HCT116 (cell line): ENCODE results near the gene IL1F10. TPM values are rescaled to one million over a fixed set of nuclear protein-coding genes. Genes with fewer than 3 reads are reported as not detected.

Experiments used
- ATAC-seq: fragments of 200-7000 bp; cut with Tn5 transposase; 2 replicates; pipeline ENCODE4 v1.9.1; 2020; ENCODE audit warnings: mild to moderate bottlenecking, moderate library complexity
- BruUV-seq: library from RNA; stranded (reverse); fragments of 400-500 nt; replicated peaks from 2 replicates; lab custom pipeline; 2021; lab: Mats Ljungman, UMichigan
- CTCF ChIA-PET: fragments of 300-600 bp; sonication (Branson Sonifier 250); formaldehyde crosslinking; loops from one replicate; lab custom pipeline; 2021; ENCODE audit warnings: antibody characterized with exemption; lab: Charles Lee
- POLR2A ChIA-PET: fragments of 300-600, 350-600 bp; sonication (Branson Sonifier 250); formaldehyde crosslinking; loops from one replicate; lab custom pipeline; 2021; ENCODE audit warnings: antibody characterized with exemption; lab: Charles Lee
- RAD21 ChIA-PET, 2 experiments: fragments of 300-600 bp; sonication (Branson Sonifier 250); formaldehyde crosslinking; loops; one replicate each; lab custom pipeline; 2023; ENCODE audit warnings: low total read pairs in 2 of 2; ENCODE audit not compliant: uncharacterized antibody in 2 of 2, unreplicated experiment in 2 of 2, low non-redundant PET in 1 of 2; lab: Charles Lee
- DNase-seq: peaks from one replicate; pipeline ENCODE4 v3.0.0-alpha.2; 2010; ENCODE audit warnings: low read depth, low spot score
- H2AFZ ChIP-seq: fragments of 200-600 bp; shearing (Covaris generic), sonication (generic); 2 replicates; pipeline ENCODE4 v1.6.1; 2017; ENCODE audit warnings: low read depth, mixed run types, mixed read lengths, antibody characterized with exemption, low read length; ENCODE audit not compliant: poor library complexity, severe bottlenecking
- H3K27ac ChIP-seq: 2 replicates; pipeline ENCODE4 v1.5.1; 2012; ENCODE audit warnings: low read depth, low read length
- H3K27me3 ChIP-seq: fragments of 200-600 bp; sonication (generic); 2 replicates; pipeline ENCODE4 v1.6.1; 2016; ENCODE audit warnings: mixed run types, low read length, mixed read lengths; ENCODE audit not compliant: insufficient read depth
- H3K36me3 ChIP-seq, 2 experiments: fragments of 200-500 bp in 1 of 2; fragments of 200-600 bp in 1 of 2; sonication (Bioruptor generic) in 1 of 2; sonication (generic) in 1 of 2; 2 replicates each; pipeline versions ENCODE4 v1.5.1 to v1.6.1; 2014 to 2016; ENCODE audit warnings: low read length in 2 of 2, inconsistent platforms in 1 of 2, mixed read lengths in 1 of 2, mixed run types in 1 of 2; ENCODE audit not compliant: insufficient read depth in 2 of 2, control insufficient read depth in 1 of 2
- H3K4me1 ChIP-seq, 2 experiments: fragments of 200-600 bp in 1 of 2; sonication (generic) in 1 of 2; 2 replicates each; pipeline versions ENCODE4 v1.5.1 to v1.6.1; 2012 to 2017; ENCODE audit warnings: low read length in 2 of 2, inconsistent platforms in 1 of 2, mild to moderate bottlenecking in 1 of 2, mixed read lengths in 1 of 2, mixed run types in 1 of 2, moderate library complexity in 1 of 2; ENCODE audit not compliant: insufficient read depth in 2 of 2, control insufficient read depth in 1 of 2
- H3K4me2 ChIP-seq: fragments of 200-600 bp; sonication (generic); 2 replicates; pipeline ENCODE4 v1.6.1; 2017; ENCODE audit warnings: mixed run types, low read length, mixed read lengths
- H3K4me3 ChIP-seq, 2 experiments: fragments of 200-600 bp in 1 of 2; sonication (generic) in 1 of 2; replicated peaks in 1 of 2; 2 replicates each; pipeline ENCODE4 v1.5.1; 2011 to 2016; ENCODE audit warnings: low read length in 2 of 2, control low read depth in 1 of 2, low read depth in 1 of 2, mild to moderate bottlenecking in 1 of 2, mixed read lengths in 1 of 2, mixed run types in 1 of 2
- H3K79me2 ChIP-seq: fragments of 200-600 bp; sonication (generic); 2 replicates; pipeline ENCODE4 v1.6.1; 2017; ENCODE audit warnings: mild to moderate bottlenecking, mixed run types, low read length, moderate library complexity, mixed read lengths; ENCODE audit not compliant: insufficient read depth
- H3K9ac ChIP-seq: fragments of 200-600 bp; sonication (generic); 2 replicates; pipeline ENCODE4 v1.6.1; 2016; ENCODE audit warnings: low read length, mixed read lengths
- H3K9me2 ChIP-seq: fragments of 200-600 bp; sonication (generic), shearing (Covaris generic); 2 replicates; pipeline ENCODE4 v1.6.1; 2017; ENCODE audit warnings: mixed run types, mild to moderate bottlenecking, moderate library complexity; ENCODE audit not compliant: insufficient read depth
- H3K9me3 ChIP-seq, 2 experiments: fragments of 200-500 bp in 1 of 2; fragments of 200-600 bp in 1 of 2; sonication (Bioruptor generic) in 1 of 2; sonication (generic) in 1 of 2; 2 replicates each; pipeline ENCODE4 v1.6.1; 2014 to 2017; ENCODE audit warnings: low read length in 2 of 2, mixed read lengths in 2 of 2, inconsistent platforms in 1 of 2, low read depth in 1 of 2, mild to moderate bottlenecking in 1 of 2, mixed run types in 1 of 2, moderate library complexity in 1 of 2; ENCODE audit not compliant: control insufficient read depth in 1 of 2, insufficient read depth in 1 of 2
- H4K20me1 ChIP-seq: fragments of 200-600 bp; sonication (generic), shearing (Covaris generic); 2 replicates; pipeline ENCODE4 v1.6.1; 2017; ENCODE audit warnings: mixed run types, mild to moderate bottlenecking, moderate library complexity; ENCODE audit not compliant: insufficient read depth
- CTCF ChIP-seq, 3 experiments: fragments of 200-600 bp in 1 of 3; sonication (generic) in 1 of 3; IDR thresholded peaks in 2 of 3; conservative IDR thresholded peaks in 1 of 3; 2 replicates each; pipeline ENCODE4 v1.5.1; 2012 to 2017; ENCODE audit warnings: low read depth in 2 of 3, low read length in 2 of 3, antibody characterized with exemption in 1 of 3, borderline replicate concordance in 1 of 3, control low read depth in 1 of 3, mild to moderate bottlenecking in 1 of 3, mixed read lengths in 1 of 3, mixed run types in 1 of 3, moderate library complexity in 1 of 3; ENCODE audit not compliant: insufficient read depth in 1 of 3
- EGR1 ChIP-seq: IDR thresholded peaks from 2 replicates; pipeline ENCODE4 v1.6.1; 2012; ENCODE audit warnings: low read depth
- EZH2phosphoT487 ChIP-seq: fragments of 200-600 bp; IDR thresholded peaks from 2 replicates; pipeline ENCODE4 v1.6.1; 2018; ENCODE audit warnings: antibody characterized with exemption, borderline replicate concordance
- FOSL1 ChIP-seq: IDR thresholded peaks from 2 replicates; pipeline ENCODE4 v1.6.1; 2012; ENCODE audit warnings: low read depth
- MAX ChIP-seq: IDR thresholded peaks from 2 replicates; pipeline ENCODE4 v1.6.1; 2012
- POLR2A ChIP-seq: IDR thresholded peaks from 2 replicates; pipeline ENCODE4 v1.7.0; 2011; ENCODE audit warnings: borderline replicate concordance; ENCODE audit not compliant: insufficient read depth, insufficient read length; ENCODE audit errors: extremely low read depth
- SP1 ChIP-seq: IDR thresholded peaks from 2 replicates; pipeline ENCODE4 v1.6.1; 2012; ENCODE audit warnings: low read depth
- TCF7L2 ChIP-seq: IDR thresholded peaks from 2 replicates; pipeline ENCODE4 v1.7.0; 2011; ENCODE audit warnings: borderline replicate concordance, inconsistent platforms; ENCODE audit not compliant: insufficient read depth, insufficient read length; ENCODE audit errors: extremely low read depth
- ZBTB33 ChIP-seq: IDR thresholded peaks from 2 replicates; pipeline ENCODE4 v1.6.1; 2011; ENCODE audit warnings: mild to moderate bottlenecking, low read length, moderate library complexity; ENCODE audit not compliant: insufficient replicate concordance; ENCODE audit errors: extremely low read depth
- ZFX ChIP-seq: fragments of 450-650 bp; IDR thresholded peaks from 2 replicates; pipeline ENCODE4 v1.6.1; 2017
- ZNF274 ChIP-seq: fragments of 200-500 bp; sonication (Bioruptor generic); IDR thresholded peaks from 2 replicates; pipeline ENCODE4 v1.6.1; 2014; ENCODE audit warnings: mild to moderate bottlenecking, low read depth, low read length, inconsistent platforms
- intact Hi-C: fragments of 100-400 bp; cut with micrococcal nuclease; formaldehyde crosslinking; loops from 2 replicates; pipeline ENCODE4 v1.10.0; 2022
- total RNA-seq: library from RNA; stranded (reverse); gene quantifications from one replicate; pipeline ENCODE4 v1.2.1, GENCODE V29; 2021; ENCODE audit not compliant: unreplicated experiment

IL1F10 gene
- total RNA-seq, 1 experiment from 2014 or later, result not detected

GRCh38 chr2:113058411-113058994 lies 9.3 kb upstream of the IL1F10 start:
- no peak overlapping the region for H2AFZ ChIP-seq
- peaks cover 0 to 4% of the 10 kb centered on the region in 2 experiments; a peak in 1 of 4 replicates for H3K4me1 ChIP-seq
- H3K9me2 ChIP-seq, result no peaks in the 10 kb centered on the region
- no peaks in the 10 kb centered on the region for H3K27me3 ChIP-seq
- no TSS peak for BruUV-seq
- intact Hi-C loops, result no loop called here
- DNase-seq (no peak), ATAC-seq (no peak)
- no peaks in the 10 kb centered on the region for H4K20me1 ChIP-seq
- H3K27ac ChIP-seq, result no peak overlapping the region
- no peak overlapping the region for H3K4me3 ChIP-seq
- no peaks in the 10 kb centered on the region for H3K36me3 ChIP-seq
- H3K9me3 ChIP-seq, result no peaks in the 10 kb centered on the region
- ChIA-PET POLR2A (no interaction called here), CTCF (no interaction called here), RAD21 (no interaction called here)
- no peaks in the 10 kb centered on the region for H3K79me2 ChIP-seq
- TF ChIP-seq ZNF274, result no peak
- TF ChIP-seq FOSL1, result no peak
- no peak for TF ChIP-seq ZFX
- no peak for TF ChIP-seq POLR2A
- TF ChIP-seq EZH2phosphoT487, result no peak
- no peak for TF ChIP-seq TCF7L2
- no peak for TF ChIP-seq ZBTB33
- no peak for TF ChIP-seq EGR1
- no peak for TF ChIP-seq MAX
- no peak for TF ChIP-seq SP1
- TF ChIP-seq CTCF (IDR thresholded peaks at IDR 0.05 in 2 of 3, conservative IDR thresholded peaks at IDR 0.05 in 1 of 3; ENCODE audit: borderline replicate concordance in 1 of 3, insufficient read depth in 1 of 3, low read depth in 2 of 3, low read length in 2 of 3), result no peak
- H3K4me2 ChIP-seq, result no peak overlapping the region
- H3K9ac ChIP-seq, result no peak overlapping the region
